Gastrocnemius medialis (tissue), 4 donors: ENCODE measurements around the gene GP9.

Experiments used
- CTCF ChIP-seq, 5 experiments: fragments of 450-650 bp in 3 of 5; fragments of 200-600 bp in 2 of 5; sonication (generic) in 2 of 5; IDR thresholded peaks in 4 of 5; conservative IDR thresholded peaks in 1 of 5; 1 replicate in 4 of 5; 2 replicates in 1 of 5; pipeline ENCODE4 v1.5.1; 2016 to 2019; ENCODE audit warnings: antibody characterized with exemption in 5 of 5, mild to moderate bottlenecking in 3 of 5, moderate library complexity in 3 of 5
- POLR2A ChIP-seq, 2 donors: fragments of 450-650 bp; IDR thresholded peaks; one replicate each; pipeline ENCODE4 v1.6.1; 2017; ENCODE audit warnings: antibody characterized with exemption in 2 of 2, mild to moderate bottlenecking in 2 of 2, moderate library complexity in 2 of 2

GRCh38 chr3:129061023-129061887 is 676 bp downstream of the GP9 start:
- no peak for TF ChIP-seq CTCF (IDR thresholded peaks at IDR 0.05 in 4 of 5, conservative IDR thresholded peaks at IDR 0.05 in 1 of 5)
- no peak for TF ChIP-seq POLR2A (IDR thresholded peaks at IDR 0.05)
